Dermis microvascular lymphatic vessel endothelial cell (primary cell): ENCODE measurements around the gene SIX1. TPM values are rescaled to one million over a fixed set of nuclear protein-coding genes. Genes with fewer than 3 reads are reported as not detected.

Experiments
- DNase-seq, 2 donors: peaks; one replicate each; pipeline versions ENCODE4 v3.0.0 to v3.0.0-alpha.2; 2010; ENCODE audit warnings: low read depth in 2 of 2
- total RNA-seq: library from RNA; depleted of rRNA; stranded (reverse); fragments of >200 nt; gene quantifications from 2 replicates; pipeline ENCODE4 v1.2.1, GENCODE V29; 2014

The SIX1 gene
- total RNA-seq, 1 donor from 2014 or later = under 0.01 TPM

- no peak for DNase-seq
Measured at GRCh38 chr14:60594062-60594461, 55.2 kb downstream of the SIX1 start.

Other genes with a start within 250 kb of the SIX1 start
- gene C14orf39, start 163.4 kb downstream of the SIX1 start, total RNA-seq = under 0.01 TPM in 1 of 2 replicates, not detected in the other
- gene SIX6, start 140.3 kb downstream of the SIX1 start, total RNA-seq = not detected in 2 replicates
- 0.51 TPM in 2 replicates for gene SIX4, start 74.9 kb upstream of the SIX1 start, total RNA-seq
- 23.6 and 29.5 TPM in 2 replicates for gene MNAT1, start 85.3 kb upstream of the SIX1 start, total RNA-seq